Measurements from ENCODE around the gene CDC42BPA.

DNA sequence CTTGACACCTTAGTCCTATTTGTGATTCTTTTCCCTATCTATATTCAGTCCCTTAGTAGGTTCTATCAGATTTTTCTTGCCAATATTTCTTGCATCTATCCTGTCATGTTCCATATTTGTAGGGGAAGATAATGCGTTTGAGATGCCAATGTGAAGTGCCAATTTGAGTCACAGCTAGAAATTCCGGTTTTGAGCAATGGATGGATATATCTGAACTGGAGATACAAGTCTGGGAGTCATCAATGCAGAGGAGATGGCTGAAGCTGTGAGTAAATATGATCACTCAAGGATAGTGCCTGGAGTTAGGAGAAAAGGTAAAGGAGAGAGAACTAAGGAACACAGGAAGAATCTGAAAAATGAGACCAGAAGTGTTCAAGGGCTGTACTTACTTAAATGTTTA lies 284.4 kb downstream of the CDC42BPA start:
- TF ChIP-seq GATA2 (IDR thresholded peaks at IDR 0.05; ENCODE audit: low read depth, low read length) (no peak), GATA3 (IDR thresholded peaks at IDR 0.05; ENCODE audit: low read depth, low read length) (no peak)

All from SH-SY5Y (cell line).